GM21367 (cell line): ENCODE data around the gene C1QTNF7.

Experiments used
- ATAC-seq: cut with Tn5 transposase; IDR thresholded peaks from one replicate; pipeline ENCODE4 v1.9.1; 2021; ENCODE audit not compliant: unreplicated experiment

Gene C1QTNF7

DNA sequence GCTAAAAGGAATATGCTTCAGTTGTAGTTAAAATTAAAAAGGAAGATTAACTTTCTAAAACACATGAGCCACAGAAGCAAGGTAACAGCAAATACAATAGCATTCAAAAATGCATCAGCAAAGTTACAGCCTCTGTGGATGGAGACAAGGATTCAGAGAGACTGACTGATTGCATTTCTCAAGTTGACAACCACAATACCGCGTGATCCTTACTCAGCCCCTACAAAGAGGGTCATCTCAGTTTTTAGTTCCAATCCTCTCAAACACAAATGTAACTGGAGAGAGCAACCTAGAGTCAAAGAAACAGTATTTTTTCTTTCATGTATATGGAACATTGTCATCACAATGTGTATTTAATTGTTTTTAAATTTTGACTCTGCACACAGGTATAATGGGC, 14.2 kb upstream of the C1QTNF7 start:
- ATAC-seq: no peak

DNA sequence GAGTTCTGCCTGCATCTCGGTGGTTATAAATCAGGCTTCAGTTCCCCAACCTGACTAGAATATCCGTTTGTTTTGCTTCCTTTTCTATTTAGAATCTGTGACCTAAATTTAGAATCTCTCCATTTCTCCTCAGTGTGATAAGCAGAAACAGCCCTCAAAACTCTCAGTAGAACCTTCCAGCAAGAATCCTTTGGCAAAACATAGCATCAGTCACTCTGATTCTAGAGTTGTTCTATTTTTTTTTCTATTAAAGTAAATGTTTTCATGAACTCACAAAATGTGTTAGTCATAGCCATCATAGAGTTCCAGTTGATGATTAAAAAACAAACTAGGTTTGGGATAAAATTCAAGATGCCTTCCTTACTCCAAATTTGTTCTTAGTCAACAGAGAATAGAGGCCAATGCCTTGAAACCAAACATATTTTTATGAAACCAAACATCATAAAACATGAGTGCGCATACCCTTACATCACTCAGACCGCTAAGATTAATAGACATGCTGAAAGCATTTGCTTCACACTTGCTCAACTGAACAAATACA, 13.2 kb upstream of the C1QTNF7 start:
- no peak for ATAC-seq

DNA sequence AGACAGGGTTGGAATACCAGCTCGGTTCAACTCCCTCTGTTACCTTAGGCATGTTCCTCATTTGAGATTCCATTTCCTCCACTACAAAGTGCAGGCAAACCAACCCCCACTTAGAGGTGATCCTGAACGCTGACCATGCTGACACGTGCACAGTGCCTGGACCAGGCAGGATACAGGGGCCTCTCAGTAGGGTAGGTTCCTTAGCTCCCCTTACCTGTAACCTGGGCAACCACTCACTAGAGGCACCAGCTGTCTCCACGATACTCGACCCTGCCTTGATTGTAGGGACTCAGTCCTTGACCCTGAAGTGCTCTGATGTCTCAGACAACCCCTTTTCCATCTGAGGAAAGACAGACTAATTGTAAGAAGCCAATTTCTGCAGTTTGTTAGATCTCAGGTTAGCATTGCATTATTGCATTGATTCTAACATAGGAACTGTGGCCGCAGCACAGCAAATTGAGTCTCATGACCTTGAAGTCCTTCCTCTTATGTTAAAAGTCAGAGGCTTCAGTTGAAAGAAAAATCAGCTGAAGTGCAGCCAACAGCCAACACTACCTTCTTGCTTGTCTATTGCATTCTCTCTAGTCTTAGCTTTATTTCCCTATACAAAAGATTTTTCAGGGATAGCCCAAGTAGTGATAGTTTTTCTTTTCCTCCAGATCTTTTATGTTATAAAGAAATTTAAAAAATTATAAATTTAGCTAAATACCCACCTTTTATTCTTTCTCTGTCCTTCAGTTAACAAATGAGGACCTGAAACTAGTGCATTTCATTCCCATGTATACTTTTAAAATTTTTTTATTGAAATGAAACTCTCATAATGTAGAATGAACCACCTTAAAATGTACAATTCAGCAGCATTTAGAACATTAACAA, 11.2 kb upstream of the C1QTNF7 start:
- ATAC-seq: no peak

DNA sequence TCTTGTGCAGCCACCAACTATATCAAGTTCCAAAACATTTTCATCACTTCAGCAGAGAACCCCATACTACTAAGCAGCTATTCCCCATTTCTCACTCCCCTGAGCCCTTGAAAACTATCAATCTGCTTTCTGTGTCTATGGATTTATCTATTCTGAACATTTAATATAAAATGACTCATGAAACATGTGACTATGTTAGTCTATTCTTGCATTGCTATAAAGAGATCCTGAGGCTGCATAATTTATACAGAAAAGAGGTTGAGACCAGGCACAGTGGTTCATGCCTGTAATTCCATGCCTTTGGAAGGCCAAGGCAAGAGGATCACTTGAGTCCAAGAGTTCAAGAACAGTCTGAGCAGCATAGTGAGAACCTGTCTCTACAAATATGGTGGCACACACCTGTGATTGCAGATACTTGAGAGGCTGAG, 10.6 kb upstream of the C1QTNF7 start:
- no peak for ATAC-seq

DNA sequence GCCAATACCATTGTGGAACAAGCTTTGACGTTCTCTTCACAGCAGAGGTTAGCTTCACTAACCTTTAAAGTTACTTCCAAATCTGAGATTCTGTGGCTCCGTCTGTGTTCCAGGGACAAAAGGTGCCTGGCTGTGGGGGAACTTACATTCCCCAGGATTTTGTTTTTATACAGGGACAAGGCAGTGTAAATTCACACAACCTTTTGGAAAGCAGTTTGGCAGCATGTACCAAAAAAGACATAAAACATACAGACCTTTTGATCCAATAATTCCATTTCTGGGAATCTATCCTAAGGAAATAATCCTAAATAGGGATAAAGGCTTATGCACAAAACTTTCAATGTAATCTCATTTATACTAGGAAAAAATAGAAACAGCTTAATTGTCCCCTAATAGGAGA, 8.9 kb upstream of the C1QTNF7 start:
- ATAC-seq: no peak

DNA sequence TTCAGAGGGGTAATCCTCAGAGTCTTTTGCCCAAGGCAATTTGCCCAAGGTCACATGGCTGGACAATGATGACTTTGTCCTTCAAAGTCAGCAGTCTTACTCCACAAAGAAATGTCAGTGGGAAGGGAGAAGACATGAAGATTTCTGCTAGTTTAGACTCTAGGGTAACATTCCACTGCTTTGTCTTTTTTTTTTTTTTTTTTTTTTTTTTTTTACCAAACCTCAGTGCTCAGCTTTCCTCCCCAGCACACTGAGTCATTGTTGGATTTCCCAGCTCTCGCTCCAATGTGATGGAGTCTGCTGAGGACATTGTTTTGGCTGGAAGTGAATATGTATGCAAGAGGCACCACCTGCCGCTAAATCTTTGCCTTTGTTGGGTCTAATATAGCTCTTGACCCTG, 7.2 kb upstream of the C1QTNF7 start:
- no peak for ATAC-seq

DNA sequence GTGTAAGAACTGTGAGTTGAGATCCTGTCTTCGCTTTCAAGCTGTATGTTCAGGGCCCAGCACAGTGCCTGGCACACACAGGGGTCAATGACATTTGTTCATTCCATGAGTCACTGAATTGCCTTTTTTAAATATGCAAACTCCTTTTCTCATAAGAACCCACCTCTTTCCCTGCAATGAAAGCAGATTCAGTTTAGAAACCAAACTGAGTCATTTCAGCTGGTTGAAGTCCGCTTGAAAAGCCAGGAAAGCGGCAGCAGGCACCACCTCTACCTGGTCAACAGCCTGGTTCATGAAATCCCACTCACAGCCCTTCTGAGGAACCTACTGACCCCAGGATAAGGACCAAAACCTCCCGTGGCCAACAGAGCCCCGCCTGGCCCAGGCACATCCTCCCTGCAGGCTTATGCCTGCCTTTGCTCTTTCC, 4.5 kb upstream of the C1QTNF7 start:
- no peak for ATAC-seq

DNA sequence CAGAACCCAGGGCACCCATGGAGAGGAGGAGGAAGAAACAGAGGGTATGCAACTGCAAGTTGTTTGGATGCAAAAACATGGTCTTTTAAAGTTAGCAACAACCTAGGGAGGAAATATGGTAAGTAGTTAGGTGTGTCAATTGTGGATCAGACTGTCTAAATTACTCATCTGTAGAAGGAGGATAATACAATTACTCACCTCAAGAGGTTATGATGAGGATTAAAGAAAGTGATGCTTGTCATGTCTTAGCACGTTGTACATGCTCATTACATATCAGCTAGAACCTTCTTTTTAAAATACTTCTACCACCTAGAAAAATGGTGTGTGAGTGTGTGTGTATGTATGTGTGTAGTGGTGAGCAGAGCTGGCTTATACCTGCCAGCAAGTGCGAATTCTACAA, 2.3 kb upstream of the C1QTNF7 start:
- ATAC-seq: no peak

DNA sequence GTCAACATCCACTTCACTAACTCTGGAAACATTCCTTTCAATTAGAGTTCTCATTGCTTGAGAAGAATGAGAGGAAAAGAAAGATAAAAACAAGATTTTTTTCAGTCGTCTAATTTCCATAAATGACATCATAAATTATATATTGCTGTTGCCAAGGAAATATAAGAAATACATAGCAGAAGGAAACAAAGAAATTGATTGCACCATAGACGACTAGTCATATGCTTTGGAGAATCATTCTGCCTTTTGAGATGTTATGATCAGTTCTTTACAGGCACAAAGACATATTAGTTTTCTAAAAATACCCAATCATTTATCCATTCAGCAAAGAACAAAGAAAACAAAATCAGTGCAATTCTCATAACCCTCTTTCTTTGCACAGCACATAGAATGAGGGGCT, 672 bp upstream of the C1QTNF7 start:
- ATAC-seq: no peak

DNA sequence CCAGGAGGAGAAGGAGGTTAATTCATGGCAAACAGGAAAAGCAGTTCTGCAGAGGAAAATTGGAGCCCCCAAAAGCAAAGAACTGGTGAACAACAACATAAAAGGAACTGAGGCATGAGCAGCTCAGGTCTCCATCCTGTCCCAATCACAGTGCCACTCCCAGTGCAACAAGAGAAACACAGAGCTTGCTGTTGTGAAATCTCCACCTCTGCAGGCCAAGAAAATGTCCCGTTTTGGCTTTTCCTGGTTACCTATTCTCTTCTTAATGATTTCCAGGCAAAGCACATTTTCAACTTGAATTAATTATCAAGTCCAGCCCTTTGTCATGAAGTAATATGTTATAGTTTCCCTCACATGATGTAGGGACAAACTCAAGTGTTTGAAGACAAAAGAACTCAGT, 778 bp downstream of the C1QTNF7 start:
- no peak for ATAC-seq

DNA sequence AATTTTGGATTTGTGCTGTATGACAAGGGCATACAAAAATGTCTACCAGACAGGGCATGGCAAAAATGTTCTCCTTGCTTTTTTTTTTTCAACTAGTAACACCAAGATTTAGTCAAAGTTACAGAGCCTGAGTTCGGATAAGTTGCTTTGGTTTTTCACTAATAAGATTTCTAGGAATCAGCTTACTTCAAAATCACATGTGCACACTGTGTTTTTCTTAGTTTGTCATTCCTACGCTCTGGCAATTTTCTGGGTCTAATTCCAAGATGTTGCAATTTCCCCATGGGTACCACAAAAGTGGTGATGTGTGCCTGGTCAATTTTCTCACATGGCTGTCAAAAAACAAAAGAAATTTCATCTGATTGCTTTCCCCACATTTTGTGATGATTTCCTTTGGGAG, 6.3 kb downstream of the C1QTNF7 start:
- no peak for ATAC-seq

DNA sequence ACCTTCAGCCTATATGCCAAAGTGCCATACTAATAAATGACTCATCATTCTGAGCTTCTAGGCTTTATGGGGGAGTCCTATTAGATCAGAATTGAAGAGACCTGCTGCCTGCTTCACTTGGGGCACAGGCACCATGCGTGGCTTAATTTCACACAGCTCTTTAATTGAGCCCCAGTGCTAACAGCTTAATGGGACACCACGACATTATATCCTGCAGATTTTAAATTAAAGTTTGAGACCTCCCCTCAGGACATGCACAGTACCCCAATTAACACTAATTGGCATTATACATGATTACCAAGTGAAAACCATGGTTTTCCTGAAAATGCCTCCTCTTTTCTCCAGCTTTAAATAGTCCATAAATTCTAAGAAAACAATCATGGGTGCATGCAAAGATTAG, 6.8 kb downstream of the C1QTNF7 start:
- no peak for ATAC-seq

DNA sequence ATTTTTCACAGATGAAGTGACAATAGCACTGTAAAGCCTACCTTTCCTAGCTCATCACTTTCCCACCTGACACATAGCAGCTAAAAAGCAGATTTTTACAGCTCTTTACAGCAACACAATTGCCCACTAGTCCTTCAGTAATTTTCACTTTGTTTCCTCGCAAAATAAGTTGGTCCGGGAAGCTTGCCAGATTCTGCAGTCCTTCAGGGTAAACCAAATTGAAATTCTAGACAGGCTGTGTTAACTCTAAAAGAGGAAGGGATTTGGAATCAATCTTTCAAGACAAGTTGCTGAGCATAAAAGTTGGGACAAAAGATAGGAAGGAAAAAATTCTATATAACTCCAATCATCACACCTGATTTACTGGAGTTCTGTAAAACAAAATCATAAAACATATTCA, 8.7 kb downstream of the C1QTNF7 start:
- ATAC-seq: no peak

DNA sequence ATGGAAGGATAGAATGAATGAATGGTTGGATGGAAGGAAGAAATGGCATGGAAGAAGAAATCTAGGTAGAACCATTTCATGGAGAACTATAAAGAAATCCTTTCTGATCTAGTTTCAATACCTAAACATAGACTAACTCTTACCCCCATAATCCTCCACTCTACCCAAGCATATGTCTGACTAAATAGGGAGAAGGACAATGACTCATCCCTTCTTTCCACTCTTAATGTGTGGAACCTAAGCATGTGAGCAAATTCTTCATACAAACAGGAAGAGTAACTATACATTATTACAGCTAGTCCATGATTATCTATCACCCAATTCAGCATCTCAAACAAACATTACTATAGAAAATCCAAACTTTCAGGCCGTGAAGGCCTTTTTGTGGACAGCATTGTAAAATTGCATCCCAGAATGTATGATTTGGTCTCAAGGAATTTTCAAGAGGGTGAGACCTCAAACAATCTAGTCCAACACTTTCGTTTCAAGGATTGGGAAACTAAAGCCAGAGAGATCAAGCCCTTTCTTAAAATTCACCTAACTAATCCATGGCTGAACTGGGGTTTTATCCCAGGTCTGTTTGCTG, 11.2 kb downstream of the C1QTNF7 start:
- ATAC-seq: no peak

DNA sequence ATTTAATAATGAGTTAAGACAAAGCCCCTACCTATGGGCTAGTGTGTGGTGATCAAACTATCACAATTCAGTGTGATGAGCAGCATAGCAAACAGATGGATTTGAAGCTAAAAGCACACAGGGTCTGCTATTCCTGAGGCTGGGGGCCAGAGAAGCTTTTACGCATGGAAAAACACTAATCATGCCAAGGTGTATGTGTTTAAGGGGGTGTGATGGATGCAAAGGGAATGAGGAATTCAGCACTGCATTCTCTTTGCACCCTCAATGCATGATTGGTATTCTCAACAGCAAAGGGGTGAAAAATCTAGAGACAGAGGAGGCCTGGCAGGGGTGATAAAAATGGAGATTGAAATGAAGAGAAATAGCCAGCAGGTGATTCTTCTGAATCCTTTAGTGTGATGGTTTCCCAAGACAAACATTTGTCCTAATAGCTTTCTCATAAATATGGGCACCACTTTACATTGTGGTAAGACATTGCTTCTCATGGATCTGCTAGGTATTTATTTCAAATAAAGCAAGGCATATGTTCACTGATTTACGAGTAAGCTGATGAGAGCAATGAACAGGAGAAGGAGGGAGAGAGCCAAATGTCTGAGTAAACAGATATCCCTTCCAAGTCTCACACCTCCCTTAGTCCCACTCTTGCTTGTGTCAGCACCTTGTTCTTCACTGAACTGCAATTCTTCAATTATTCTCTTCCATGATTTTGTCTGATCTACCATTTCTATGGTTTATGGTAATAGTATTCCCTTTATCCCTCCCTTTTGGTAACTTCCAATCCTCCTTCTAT, 15.7 kb downstream of the C1QTNF7 start:
- no peak for ATAC-seq

DNA sequence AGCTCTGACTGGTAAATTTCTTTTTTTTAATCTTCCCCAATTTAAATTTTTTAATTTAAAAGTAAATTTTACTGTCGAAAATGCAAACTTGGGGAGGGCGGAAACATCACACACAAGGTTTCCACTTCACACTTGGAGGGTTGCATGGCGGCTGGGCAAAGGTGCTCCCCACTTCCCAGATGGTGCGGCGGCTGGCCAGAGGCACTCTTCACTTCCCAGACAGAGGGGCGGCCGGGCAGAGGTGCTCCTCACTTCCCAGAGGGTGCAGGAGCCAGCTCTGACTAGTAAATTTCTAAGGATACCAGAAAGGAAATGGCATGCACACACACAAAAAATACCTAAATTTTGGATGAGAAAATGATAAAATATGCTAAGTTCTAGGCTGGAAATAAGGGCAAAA, 16.4 kb downstream of the C1QTNF7 start:
- ATAC-seq: no peak

DNA sequence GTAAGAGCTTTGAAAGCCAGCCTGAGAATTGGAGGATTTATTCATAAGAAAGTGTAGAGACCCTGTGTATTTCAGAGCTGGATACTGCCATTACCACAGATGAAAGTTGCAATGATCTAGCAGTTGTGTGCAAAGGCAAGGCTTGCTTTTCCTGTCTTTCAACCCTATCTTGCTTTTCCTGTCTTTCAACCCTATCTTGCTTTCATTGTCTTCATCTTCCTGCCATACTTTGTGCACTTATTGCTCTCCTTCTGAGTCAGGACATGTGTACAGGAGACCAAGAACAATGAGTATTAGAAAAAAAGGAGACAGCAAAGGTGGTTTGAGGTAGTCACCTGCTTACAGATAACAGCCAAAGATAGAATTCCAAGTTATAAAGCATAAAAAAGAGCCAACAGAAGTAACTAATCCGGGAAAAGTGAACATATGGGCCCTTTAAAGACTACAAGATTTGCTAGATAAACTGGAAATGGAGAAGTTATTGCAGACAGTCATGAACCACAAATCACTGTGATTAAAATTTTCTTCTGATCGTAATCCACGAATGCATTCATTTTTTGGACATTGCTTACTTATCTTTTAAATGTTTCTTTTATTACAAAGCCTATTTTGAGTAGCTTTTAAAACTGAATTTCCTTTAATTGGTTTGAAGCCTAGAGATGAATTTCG, 17.2 kb downstream of the C1QTNF7 start:
- ATAC-seq: no peak

DNA sequence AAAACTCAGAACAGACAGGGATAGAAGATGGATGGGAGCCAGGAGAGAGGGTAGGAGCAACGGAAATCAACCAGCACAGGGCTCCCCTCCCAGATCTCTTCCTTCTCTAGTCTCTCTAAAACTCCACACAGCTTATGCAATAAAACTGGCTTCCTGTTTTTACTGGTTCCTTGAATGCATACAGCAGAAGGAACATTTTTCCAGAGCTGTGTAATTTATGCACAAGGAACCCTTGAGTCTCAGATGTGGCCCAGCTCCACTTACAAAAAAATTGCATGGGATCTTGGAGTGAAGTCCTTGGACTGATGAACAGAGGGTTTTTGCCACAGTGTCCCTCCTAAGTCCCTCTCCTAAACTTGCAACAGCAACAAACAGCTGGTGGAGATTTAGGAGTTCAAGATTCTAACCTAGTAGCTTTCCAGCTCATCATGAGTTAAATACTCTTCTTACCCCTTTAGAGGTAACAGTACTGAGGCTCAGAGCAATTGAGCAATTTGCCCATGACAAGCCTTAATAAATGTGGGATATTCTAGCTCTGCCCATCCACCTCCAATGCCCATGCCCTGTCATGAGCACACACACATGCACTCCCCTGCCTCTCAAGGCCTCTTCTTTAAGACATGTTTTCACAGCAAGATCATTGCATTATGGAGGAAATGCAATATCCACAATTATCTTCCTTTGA, 23.5 kb downstream of the C1QTNF7 start:
- no peak for ATAC-seq

DNA sequence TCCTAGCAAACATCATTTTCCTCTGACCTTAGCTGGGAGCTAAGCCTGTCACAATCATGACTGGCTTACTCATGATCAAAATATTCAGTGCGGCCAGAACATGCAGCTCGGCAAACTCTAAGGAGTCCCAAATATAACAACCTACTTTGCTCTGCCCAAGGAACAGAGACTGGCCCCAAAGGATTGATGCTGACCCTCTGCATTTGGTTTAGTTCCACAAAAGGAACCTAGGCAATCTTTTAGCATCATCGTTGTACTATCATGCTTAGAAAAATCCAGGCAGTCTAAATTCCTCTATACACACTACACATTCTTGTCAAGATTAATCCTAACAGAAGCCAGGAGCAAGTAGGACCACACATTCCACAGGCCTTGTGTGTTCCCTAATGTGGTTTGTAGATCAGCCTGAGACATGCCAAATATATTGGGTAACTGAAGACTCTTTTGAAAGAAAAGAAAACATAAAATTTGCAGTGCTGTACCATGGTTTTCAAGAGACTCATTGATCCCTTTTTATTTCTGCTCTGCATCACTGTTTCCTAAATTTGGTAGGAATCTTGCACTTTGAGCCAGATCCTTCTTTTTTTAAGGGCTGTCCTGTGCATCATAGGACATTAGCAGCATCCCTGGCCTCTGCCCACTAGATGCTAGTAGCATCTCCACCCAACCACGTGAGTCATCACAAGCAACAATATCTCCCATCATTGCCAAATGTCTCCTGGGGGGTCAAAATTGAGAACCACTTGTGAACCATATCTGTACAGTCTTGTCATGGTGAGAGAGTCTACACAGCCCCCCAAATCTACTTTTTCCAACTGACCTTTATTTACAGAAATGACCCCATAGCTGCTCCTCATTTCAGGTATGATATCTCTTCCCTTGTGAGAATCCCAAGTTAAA, 24.3 kb downstream of the C1QTNF7 start:
- no peak for ATAC-seq

DNA sequence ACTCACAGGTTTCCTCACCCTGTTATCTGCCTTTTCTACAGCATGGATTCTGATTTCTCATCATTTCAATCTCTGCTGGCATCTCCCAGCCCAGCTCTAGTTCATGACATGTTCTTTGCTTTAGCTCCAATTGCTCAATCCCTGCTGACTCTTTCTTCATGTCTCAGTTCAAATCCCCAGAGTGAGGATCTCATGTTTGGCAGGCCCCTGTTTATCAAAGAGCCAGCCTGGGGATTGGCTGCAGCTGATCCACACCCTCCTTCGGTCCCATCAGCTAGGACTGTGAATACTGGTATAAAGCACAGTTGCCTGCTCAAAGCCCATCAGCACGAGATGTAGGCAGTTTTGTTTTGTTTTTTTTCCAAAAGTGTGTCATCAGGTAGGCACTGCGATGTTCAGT, 27.5 kb downstream of the C1QTNF7 start:
- no peak for ATAC-seq
